HG02852 (cell line): ENCODE data around the gene CNIH3.

Source experiments
- ATAC-seq: cut with Tn5 transposase; IDR thresholded peaks from one replicate; pipeline ENCODE4 v1.9.1; 2021; ENCODE audit warnings: mild to moderate bottlenecking, moderate library complexity; ENCODE audit not compliant: unreplicated experiment

Gene CNIH3

DNA sequence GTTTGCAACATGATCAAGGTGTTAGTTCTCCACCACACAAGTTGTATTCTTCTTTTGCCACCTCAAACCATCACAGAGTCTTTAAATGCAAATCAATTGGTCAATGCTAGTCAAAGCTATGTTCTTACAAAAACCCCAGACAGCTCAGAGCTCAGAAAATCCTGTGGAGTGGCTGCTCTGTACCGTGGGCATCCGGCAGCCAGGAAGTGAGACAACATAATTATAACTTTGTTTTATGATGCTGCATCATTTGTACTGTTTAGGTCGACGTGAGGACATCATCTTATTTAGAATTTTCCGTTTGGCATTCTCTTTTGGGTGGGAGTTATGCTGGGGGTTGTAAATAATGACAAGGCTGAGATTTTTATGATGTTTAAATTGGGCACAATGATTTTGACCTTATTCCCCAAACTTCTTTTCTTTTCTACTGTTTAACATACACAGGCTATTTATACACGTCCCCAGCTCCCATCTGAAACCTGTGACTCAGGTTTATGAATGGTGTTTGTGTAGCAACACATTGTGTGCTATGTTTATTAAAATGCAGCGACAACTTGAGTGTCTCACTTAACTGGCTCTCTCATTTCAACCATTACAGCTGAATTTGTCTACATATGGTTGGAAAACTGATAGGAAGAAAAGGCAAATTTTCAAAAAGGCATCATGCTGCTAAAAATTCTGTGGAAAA is 124.0 kb downstream of the CNIH3 start:
- ATAC-seq: peak; percentile 75

DNA sequence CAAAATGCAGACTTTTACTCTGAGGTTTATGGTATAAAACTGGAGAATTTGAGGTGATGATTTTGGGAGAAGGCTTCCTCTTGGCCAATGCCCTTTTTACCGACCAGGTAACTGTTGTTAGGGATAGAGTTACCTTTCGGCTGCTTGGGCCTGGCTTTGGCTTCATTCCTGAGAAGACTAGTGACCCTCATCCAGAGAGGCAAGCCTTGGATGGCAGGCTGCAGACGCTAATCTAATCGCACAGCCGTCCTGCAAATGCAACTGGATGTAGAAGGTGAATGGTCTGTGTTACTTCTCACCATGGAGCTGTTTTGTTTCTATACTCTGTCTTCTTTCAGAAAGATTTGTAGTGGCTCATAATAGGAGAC is 124.6 kb downstream of the CNIH3 start:
- ATAC-seq: no peak

DNA sequence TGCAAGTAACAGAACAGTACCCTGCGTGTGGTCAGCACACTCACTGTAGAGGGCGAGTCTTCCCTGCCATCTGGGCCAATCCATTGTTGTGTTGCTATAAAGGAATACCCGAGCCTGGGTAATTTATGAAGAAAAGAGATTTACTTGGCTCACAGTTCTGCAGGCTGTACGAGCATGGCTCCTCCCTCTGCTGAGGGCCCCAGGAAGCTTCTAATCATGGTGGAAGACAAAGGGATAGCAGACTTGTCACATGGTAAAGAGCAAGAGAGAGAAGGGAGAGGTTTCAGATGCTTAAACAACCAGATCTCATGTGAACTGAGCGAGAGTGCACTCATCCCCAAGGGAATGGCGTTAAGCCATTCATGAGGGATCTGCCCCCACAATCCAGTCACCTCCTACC is 126.2 kb downstream of the CNIH3 start:
- ATAC-seq: no peak

DNA sequence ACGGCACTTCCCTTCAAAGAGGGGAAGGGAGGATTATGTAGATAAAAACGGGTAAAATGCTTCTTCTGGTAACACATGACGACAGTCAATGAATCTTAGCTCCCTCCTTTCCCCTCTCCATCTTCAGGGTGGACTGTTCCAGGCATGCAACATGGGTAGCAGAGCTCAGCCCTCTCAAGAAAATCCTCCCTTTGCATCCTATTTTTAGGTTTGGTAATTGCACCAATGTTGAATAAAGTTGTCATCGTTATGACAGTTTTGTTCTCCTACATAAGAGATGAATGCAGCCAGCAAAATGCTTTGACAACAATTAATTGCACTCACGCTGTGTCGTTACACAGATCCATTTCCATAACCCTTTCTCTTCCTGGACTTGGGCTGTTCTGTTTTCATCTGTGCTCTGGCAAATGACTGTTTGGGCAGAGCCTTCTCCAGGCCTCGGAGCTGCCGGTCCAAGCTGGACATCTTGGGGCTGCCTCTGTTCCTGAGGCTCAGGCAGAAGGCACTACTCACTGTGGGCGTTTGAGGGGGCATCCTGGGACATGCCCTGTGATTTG is 127.6 kb downstream of the CNIH3 start:
- ATAC-seq: no peak

DNA sequence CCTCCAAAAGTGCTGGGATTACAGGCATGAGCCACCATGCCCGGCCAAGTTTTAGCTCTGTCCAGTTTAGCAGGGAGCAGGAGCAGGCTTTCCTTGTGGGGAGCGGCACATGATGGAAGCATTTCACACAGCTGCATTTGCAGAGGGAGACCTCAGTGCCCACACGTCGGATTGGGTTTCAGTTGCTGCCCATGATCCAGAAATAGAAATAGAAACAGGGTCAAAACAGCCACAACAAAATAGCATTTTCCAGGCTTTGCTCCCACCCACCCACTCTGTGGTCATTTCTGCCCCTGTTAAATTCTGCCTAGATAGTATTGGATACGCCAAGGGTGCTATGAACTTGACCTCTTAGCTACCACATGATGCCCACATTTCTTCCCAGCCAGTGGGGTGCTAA is 128.4 kb downstream of the CNIH3 start:
- no peak for ATAC-seq

DNA sequence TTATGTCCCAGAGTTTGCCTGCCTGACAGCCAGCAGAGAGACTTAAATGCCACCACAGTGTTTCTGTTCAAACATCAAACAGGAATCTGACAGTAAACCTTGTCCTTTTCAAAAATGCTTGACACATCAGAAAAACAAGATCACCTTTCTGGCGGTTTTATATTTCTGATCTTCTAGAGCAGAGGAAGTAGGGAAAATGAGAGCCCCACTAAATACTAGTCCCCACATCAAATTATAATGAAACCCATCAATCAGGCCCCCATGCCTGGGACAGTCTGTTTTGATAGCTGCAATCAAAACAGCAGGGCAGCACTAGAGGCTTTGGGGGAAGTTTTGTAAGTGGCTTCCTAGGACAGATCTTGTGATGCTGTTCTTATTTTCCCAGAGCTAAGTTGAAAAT is 129.3 kb downstream of the CNIH3 start:
- no peak for ATAC-seq

DNA sequence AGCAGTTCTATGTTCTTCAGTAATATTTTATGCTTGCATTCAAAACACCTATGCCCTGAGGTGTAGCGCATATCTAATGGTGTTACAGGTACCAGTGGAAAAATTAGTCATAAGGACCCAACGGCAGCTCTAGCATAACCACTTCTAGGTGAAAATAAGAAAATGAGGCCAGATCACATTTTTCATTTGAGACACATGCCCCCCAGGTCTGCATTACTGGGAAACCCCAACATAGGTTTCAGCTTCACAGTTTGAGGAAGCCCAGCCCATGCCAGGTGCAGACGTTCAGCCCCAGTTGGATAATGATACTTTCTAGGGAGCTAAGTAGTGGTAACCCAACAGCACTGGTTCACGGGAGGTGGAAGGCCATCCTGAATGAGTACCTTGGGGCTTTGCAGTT is 129.8 kb downstream of the CNIH3 start:
- peak; percentile 53 for ATAC-seq

DNA sequence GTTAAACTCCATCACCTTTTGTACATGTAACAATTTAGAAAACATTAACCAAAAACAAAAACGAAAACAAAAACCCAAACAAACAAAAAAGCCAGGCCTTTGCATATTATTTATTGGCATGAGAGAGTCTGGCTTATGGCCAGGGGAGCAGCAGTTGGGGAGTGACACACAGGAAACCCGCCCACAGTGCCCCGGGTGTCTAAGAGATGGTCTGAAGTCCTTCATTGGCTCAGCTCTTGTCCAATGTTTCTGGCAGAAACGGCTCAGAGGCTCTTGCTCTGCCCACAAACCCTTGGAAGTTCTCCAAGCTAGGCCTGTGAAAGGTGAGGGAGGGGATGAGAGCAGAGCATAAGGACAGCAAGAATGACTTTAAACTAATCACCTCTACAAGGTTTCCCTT is 131.5 kb downstream of the CNIH3 start:
- ATAC-seq: no peak

DNA sequence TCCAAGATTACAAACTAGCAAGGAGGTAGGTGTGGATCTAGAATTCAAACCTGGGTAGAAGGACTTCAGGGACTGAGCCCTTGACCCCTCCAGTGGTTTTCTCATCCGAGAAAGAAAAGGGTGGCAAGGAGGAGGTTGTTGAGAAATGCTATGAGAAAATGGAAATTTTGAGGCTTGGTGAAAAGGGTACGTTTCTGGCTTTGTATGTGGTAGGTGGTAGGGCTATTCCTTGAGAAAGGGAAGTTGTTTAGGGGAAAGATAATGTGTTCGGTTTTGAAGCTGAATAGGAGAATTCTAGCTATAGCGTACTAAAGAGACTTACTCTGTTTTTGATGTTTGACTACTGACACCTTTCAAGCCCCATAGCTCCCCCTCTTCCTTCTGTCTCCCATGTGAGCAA is 133.8 kb downstream of the CNIH3 start:
- ATAC-seq: no peak

DNA sequence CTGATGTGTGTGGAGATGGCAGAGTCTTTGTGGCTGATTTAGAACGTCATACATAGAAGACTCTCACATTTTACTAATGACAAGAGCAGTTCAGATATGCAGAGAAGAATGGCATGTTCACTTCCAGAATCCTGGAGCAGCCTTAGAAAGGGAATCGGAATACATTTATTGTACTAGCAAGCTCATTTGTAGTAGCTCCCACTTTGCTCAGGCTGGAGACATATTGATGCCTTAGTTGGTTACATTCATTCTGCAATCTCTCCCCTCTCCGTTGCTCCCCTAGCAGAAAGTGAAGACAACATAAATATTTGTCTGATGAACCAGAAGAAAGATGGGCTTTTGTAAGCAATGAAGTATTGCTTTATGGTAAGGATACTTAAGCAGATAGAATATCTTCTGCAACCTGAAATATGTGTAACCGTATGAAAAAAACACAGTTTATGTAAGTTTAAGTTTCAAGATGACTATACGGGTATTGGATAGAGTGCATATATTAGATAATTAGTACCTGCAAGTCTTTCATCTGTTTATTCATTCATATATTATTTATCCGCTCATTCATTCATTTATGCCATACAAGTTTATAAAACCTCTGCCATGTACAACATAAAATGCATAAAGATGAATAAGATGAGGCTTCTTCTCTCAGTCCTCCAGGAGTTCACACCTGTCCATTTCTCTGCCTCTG is 135.7 kb downstream of the CNIH3 start:
- no peak for ATAC-seq

DNA sequence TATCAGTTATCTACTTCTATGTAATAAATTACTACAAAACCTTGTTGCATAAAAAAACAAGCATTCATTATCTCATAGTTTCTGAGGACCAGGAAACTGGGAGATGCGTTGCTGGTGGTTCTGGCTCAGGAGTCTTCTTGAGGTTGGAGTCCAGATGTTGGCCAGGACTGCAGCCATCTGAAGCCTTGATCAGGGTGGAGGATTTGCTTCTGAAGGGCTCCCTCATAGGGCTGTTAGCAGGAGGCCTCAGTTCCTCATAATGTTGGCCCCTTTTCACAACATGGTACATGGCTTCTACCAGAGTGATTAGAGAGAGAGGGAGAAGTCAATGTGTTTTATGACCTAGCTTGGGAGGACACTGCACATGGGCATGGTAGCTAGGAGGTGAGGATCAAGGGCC is 137.4 kb downstream of the CNIH3 start:
- no peak for ATAC-seq

DNA sequence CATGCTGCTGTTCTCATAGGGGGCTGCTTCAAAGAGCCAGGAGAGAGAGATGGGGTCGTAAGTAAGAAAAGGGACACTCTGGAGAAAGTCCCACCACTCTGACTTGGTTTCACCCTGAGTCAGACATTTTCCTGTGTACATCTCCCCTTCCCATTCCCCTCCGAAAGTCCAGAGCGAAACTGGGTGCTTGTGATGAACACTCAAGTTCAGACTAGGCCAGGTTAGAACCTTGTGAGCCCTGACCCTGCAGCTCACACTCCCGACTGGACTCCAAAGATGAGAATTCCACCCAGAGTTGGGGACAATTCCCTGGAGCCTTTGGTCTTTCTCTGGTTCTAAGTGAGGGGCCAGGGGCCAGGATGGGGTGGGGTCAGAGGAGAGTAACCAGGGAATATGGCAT is 139.5 kb downstream of the CNIH3 start:
- no peak for ATAC-seq

DNA sequence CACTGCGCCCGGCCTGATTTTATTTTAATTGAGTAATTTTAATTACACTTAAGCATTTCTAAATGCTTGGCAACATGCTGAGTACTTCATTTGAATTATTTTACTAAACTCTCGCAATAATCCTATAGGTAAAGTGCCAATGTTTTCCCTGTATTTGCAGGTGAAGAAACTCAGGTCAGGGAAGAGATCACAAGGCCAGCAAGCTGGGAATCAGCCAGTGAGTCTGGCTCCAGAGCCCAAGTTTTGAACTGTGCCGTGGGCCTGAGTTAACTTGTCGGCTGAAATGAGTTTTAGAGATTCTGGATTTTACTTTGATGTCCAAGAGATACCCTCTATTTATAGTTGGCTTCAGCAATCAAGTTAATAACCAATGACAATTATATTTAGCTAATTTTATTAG is 141.4 kb downstream of the CNIH3 start:
- no peak for ATAC-seq

DNA sequence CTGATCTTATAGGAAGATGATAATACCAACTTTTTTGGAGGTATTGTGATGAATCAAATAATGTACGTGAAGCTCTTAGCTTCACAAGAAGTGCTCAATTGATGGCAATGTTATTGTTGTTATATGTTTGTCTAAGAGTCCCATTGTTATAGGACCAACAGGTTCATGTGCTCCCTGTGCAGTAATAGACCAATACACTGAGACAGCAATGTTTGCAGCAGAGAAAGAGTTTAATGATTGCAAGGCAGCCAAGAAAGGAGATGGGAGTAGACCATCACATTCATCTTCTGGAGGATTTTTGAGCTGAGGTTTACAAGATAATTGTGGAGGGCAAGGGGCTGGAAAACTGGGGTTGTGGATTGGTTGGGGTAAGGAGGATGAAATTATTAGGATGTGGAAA is 143.0 kb downstream of the CNIH3 start:
- no peak for ATAC-seq

DNA sequence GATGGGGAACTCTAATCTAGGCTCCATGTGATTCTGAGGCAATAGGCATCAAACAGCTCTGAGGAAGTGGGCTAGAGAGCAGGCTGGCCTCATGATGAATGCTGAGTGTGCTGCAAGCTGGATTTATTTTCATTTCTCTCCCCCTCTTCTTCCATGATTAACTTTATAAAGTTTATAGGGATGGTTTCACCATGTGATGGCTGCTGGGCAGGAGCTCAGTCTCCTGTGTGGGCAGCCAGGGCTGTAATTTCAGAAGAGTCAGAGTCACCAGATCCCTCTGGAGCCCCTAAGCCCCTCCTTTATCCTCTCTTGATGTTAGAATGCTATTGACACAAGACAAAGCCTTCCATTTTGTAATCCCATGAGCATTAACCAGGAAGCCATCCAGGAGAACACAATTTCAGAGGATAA is 143.6 kb downstream of the CNIH3 start:
- no peak for ATAC-seq

DNA sequence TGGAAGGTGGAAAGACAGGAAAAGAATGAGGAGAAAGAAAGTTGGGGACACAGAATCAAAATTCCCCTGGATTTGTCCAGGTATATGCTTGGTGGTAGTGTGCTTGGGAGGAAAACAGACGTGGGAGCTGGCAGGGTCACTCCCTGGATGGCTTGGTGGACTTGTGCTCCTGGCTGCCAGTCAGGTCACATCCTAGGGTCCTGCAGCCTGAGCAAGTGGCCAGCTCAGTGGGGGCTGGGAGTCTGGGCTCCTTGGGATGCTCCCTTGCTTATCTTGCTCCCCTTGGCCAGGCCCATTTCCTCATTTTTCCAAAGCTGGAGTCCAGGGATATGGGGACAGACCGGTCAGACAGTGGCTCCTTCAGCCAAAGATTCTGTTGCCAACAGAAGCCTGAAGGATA is 144.0 kb downstream of the CNIH3 start:
- no peak for ATAC-seq

DNA sequence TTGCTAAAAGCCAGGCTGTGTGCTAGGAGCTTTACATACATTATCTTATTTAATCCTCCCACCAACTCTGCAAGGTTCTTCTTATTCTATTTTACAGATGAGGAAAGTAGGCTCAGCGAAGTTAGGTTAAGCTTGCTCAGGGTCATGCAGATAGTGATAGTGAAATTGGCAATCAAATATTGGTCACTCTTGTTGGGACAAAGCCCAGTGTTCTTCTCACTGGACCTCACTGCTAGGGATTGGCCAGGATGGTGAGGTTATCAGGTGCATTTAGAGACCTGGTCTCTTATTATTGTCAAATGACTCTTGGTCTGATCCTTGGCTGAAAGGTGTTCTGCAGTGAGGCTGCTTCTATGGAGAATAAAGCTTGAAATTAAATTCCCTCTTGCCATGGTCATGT is 145.1 kb downstream of the CNIH3 start:
- no peak for ATAC-seq

DNA sequence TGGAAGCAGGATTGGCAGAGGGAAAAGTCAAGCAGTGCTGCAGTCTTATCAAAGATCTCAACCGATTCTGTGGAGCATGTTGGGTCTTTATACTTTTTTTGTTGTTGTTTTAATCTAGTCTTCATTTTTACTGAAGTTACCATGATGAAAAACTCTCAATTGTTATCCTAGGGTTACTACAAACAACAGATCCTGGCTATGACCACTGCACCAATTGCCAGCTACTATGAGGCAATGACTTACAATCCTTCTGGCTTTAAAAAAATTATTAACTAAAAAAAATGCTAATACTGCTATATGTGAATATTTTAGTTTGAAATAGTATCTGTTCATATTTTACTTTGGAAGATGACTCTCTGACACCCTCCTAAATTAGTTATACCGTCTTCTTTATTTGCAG is 145.9 kb downstream of the CNIH3 start:
- no peak for ATAC-seq

DNA sequence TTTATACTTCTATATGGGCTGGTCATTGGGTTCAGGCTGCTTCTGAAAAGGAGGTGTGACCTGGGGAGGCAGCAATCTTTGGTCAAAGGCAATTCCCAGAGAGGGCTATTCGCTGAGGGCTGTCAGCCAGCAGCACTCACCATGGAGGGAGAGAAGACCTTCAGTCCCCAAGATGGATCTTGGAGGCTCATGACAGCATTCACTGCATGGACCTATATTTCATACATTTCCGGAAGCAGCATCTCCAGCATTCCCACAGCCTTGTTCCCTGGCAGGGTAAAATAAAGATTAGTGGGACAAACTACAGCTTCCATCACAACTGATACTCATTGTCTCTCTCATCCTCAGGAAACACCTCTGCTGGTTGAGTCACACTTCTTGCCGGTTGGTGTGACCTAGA is 146.6 kb downstream of the CNIH3 start:
- no peak for ATAC-seq

DNA sequence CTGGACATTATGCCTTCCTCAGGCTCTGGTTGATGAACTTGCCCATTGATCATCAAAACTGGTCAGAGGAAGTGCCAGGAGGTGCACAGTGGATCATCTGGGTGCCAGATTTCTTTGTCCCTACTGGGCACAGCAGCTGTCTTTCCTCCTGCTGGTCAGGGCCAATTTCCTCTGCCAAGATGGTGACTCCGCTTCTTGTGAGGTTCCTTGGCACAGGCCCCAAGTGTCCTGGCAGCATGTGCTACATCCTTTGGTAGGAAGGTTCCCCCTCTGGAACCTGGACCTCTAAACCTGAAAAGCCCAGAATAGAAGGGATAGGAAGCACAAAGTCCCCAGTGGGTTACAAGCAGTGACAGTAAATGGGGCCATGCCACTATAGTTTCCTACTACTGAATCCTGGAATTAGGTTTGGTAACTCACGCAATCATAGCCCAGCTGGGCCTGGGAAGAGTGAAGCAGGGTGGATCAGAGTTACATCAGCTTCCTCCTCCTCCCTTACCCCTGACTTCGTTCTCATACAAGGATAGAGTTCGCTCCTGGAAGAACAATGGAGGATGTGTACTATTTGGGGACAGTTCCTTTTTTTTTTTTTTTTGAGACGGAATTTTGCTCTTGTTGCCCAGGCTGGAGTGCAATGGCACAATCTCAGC is 147.1 kb downstream of the CNIH3 start:
- no peak for ATAC-seq

DNA sequence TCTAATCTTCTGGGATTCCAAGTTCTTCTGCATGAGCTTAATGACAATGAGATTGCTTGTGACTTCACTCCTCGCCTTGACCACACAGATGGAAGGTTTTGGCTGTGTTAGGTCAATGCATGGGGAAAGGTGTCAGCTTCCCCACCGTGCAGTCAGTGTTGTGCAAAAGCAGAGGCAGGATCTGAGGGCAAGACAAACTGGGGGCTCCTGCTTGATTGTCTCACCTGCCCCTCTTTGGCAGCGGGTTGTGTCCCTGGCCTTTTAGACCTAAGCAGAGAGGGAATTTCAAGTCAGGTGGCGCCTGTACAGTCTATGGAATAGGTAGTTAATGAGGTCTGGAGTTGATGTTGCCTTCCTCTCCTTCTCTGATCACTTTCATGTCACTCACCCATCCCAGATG is 150.1 kb downstream of the CNIH3 start:
- ATAC-seq: no peak

DNA sequence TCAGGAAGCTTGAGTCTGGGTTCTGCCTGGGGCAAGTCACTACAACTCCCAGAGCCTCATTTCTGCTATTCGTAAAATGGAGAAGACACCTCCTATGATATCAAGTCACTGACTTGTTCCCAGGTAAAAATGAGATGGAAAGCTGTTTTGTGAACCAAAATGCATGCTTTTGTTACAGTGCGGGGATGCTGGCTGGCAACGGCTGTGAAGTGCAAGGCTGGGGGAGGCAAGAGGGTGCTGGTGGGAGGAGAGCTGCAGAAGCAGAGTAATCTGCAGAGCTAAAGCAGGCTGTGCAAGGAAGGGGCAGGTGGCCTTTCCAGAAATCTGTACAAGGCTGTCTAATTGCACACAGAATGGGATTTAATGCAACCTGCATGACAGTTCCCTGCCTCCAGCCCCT is 150.9 kb downstream of the CNIH3 start:
- ATAC-seq: no peak
